Muscle layer of duodenum (tissue), 2 donors: Measurements from ENCODE around the gene LMO2.

ENCODE experiments used
- H3K27ac ChIP-seq: one replicate; pipeline ENCODE4 v1.7.0; 2013; ENCODE audit warnings: mild to moderate bottlenecking, low read length
- H3K27me3 ChIP-seq: one replicate; pipeline ENCODE4 v1.7.0; 2013; ENCODE audit warnings: low read depth, mild to moderate bottlenecking, control low read depth, low read length
- H3K36me3 ChIP-seq, 2 donors: one replicate each; pipeline ENCODE4 v1.7.0; 2013; ENCODE audit warnings: low read length in 2 of 2, control low read depth in 1 of 2, mild to moderate bottlenecking in 1 of 2; ENCODE audit not compliant: insufficient read depth in 2 of 2, control insufficient read depth in 1 of 2
- H3K4me1 ChIP-seq, 2 donors: one replicate each; pipeline ENCODE4 v1.7.0; 2013; ENCODE audit warnings: low read length in 2 of 2, mild to moderate bottlenecking in 2 of 2, control low read depth in 1 of 2, moderate library complexity in 1 of 2; ENCODE audit not compliant: insufficient read depth in 2 of 2, control insufficient read depth in 1 of 2
- H3K4me3 ChIP-seq, 2 donors: one replicate each; pipeline ENCODE4 v1.7.0; 2013; ENCODE audit warnings: low read length in 2 of 2, low read depth in 1 of 2, mild to moderate bottlenecking in 1 of 2
- H3K9me3 ChIP-seq, 2 donors: one replicate each; pipeline ENCODE4 v1.7.0; 2013; ENCODE audit warnings: low read length in 2 of 2, control low read depth in 1 of 2, mild to moderate bottlenecking in 1 of 2; ENCODE audit not compliant: control insufficient read depth in 1 of 2
- donor health status: healthy.

The LMO2 gene

GRCh38 chr11:33898957-33899356 is 7.1 kb upstream of the LMO2 start:
- H3K27ac ChIP-seq = peak overlapping the region; percentile 65
- no peaks in the 10 kb centered on the region for H3K27me3 ChIP-seq
- no peak overlapping the region for H3K4me3 ChIP-seq
- peaks cover 5% of the 10 kb centered on the region in 2 donors for H3K4me1 ChIP-seq
- no peaks in the 10 kb centered on the region for H3K36me3 ChIP-seq
- no peaks in the 10 kb centered on the region for H3K9me3 ChIP-seq

DNA sequence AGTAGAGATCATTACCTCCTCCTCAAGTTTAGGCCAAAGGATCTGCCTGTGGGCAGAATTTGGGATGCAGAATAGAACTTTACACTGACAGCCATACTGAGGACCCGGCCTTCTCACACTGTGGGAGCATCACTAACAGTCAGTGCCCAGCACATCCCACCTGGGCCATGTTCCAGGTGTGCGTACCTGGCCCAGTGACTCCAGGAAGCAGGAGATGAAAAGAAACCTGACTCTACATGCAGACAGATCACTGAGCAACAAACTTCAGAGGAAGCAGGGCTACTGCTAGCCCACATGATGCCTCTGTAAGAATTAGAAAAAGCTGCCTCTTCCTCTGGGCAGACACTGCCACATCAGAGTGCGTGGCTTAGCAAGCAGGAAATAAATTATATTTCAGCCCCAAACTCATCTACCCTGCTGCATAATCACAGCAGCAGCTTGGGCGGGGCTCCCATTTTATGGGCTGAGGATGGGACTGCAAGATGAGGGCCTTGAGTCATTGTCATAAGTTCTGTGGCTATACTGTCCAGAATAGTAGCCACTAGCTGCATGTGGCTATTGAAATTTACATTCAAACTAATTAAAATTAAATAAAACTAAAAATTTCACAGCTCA is 6.0 kb upstream of the LMO2 start:
- Histone ChIP-seq H3K4me3 (no peak overlapping the region), H3K9me3 (no peaks in the 10 kb centered on the region), H3K36me3 (no peaks in the 10 kb centered on the region), H3K4me1 (peaks cover 5% of the 10 kb centered on the region in 2 donors), H3K27ac (no peak overlapping the region), H3K27me3 (no peaks in the 10 kb centered on the region)

DNA sequence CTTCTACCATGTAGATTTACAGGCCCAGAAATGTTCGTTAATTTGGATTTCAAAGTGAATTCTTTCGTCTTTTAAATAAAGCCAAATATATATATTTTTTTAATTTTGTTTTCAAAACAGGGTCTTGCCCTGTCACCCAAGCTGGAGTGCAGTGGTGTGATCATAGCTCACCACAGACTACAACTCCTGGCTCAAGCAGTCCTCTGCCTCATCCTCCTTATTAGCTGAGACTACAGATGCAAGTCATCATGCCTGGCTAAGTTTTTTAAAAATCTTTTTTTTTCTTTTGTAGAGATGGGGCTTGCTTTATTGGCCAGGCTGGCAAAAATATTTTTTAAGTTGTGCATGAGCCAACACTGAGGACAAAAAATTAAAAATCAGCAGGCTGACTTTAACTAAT is 5.0 kb upstream of the LMO2 start:
- H3K27ac ChIP-seq = no peak overlapping the region
- peaks cover 5% of the 10 kb centered on the region in 2 donors for H3K4me1 ChIP-seq
- H3K4me3 ChIP-seq = no peak overlapping the region
- H3K36me3 ChIP-seq = no peaks in the 10 kb centered on the region
- no peaks in the 10 kb centered on the region for H3K27me3 ChIP-seq
- no peaks in the 10 kb centered on the region for H3K9me3 ChIP-seq

GRCh38 chr11:33895752-33896137 is 3.9 kb upstream of the LMO2 start:
- H3K36me3 ChIP-seq = no peaks in the 10 kb centered on the region
- H3K9me3 ChIP-seq = no peaks in the 10 kb centered on the region
- H3K27me3 ChIP-seq = no peaks in the 10 kb centered on the region
- H3K27ac ChIP-seq = no peak overlapping the region
- no peak overlapping the region for H3K4me3 ChIP-seq
- peaks cover 5% of the 10 kb centered on the region in 2 donors for H3K4me1 ChIP-seq

- Histone ChIP-seq H3K27me3 (no peaks in the 10 kb centered on the region), H3K9me3 (no peaks in the 10 kb centered on the region), H3K27ac (no peak overlapping the region), H3K4me3 (no peak overlapping the region), H3K4me1 (peaks cover 5% of the 10 kb centered on the region in 2 donors), H3K36me3 (no peaks in the 10 kb centered on the region)
These were observed 2.5 kb upstream of the LMO2 start for GRCh38 chr11:33894398-33894746.

DNA sequence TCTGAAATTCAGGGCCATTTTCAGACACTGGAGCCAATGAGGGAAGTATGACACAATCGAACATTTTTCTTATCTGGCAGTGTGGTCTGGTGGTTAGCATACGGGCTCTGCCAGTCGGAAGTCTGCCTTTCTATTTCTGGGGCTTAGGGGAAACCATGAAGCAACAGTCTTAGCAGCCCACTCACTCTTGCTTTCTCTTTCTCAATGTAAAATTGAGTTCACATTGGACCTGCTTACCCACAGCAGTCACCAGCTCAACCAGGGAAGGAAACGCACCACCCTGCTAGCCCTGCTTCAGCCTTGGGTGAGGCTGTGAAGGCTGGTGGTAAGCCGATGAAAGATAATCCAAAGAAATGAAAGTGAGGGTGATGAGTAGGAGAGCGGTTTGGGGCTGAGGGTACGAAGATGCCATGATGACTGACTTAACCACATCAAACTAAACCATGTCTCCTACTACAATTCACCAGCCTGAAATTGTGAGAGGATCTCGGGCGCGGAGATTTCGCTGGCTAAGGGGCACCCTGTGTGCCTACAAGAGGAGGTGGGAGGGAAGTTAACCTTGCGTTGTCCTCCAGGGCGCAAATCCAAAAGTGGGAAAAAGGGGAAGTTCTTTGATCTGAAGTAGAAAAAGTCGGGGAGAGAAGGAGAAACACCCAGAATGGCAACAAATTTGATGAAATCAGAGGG is 2.0 kb upstream of the LMO2 start:
- Histone ChIP-seq H3K27me3 (no peaks in the 10 kb centered on the region), H3K27ac (no peak overlapping the region), H3K4me3 (no peak overlapping the region), H3K4me1 (peaks cover 2 to 3% of the 10 kb centered on the region in 2 donors), H3K36me3 (no peaks in the 10 kb centered on the region), H3K9me3 (no peaks in the 10 kb centered on the region)

- H3K4me1 ChIP-seq = no peaks in the 10 kb centered on the region
- no peak overlapping the region for H3K4me3 ChIP-seq
- H3K36me3 ChIP-seq = no peaks in the 10 kb centered on the region
- no peaks in the 10 kb centered on the region for H3K27me3 ChIP-seq
- no peaks in the 10 kb centered on the region for H3K9me3 ChIP-seq
- no peak overlapping the region for H3K27ac ChIP-seq
These were observed 1.2 kb upstream of the LMO2 start for GRCh38 chr11:33892906-33893594.

GRCh38 chr11:33889821-33890378 is 2.0 kb downstream of the LMO2 start:
- Histone ChIP-seq H3K9me3 (no peaks in the 10 kb centered on the region), H3K36me3 (no peaks in the 10 kb centered on the region), H3K27ac (no peak overlapping the region), H3K27me3 (no peaks in the 10 kb centered on the region), H3K4me1 (no peaks in the 10 kb centered on the region), H3K4me3 (no peak overlapping the region)

GRCh38 chr11:33889296-33889695 is 2.6 kb downstream of the LMO2 start:
- no peaks in the 10 kb centered on the region for H3K4me1 ChIP-seq
- no peaks in the 10 kb centered on the region for H3K36me3 ChIP-seq
- H3K27me3 ChIP-seq = no peaks in the 10 kb centered on the region
- no peak overlapping the region for H3K4me3 ChIP-seq
- no peaks in the 10 kb centered on the region for H3K9me3 ChIP-seq
- no peak overlapping the region for H3K27ac ChIP-seq

DNA sequence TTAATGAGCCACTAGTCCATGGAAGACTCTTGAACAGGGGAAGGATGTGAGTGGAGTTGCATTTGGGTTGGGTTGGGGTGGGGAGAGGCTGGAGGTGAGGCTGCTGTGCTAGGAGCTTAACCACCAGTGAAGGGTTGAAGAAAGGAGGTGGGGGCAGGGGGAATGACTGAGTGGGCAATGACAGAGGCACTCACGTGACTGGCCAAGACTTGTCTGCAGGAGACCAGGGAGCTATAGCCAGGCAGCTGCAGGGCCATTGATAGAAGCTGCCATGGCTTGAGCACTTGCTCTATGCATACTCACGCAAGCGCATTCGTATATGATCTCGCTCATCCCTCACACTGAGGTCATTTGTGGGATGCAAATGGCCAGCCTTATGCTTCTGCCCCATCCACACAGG is 4.0 kb downstream of the LMO2 start:
- Histone ChIP-seq H3K4me1 (no peaks in the 10 kb centered on the region), H3K27ac (no peak overlapping the region), H3K9me3 (no peaks in the 10 kb centered on the region), H3K27me3 (no peaks in the 10 kb centered on the region), H3K4me3 (no peak overlapping the region), H3K36me3 (no peaks in the 10 kb centered on the region)

DNA sequence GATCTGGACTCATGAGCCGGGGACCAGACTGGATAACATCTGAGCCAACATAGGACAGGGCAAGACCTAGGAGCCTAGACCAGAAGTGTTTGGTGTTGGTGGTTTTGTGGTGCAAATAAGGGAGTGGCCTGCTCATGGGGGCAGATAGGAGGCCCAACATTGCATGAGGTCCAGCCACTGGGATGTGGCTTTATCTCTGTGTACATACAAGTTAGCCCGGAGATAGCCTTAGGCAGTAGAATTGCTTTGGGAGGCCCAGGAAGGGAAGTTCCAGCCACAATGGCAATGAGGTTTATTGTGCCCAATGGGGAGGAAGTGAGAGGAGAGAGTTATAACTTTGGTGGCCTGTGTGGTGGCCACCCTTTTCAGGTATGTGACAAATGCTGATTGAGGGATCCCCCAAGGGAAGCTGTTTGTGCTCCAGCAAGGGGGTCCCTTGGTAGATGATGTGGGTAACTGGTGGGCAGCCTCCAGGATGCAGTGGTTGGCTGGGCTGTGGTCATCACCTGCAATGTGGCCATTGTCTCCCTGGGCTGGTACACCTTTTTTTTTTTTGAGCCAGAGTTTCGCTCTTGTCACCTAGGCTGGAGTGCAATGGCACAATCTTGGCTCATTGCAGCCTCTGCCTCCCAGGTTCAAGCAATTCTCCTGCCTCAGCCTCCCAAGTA is 6.4 kb downstream of the LMO2 start:
- H3K36me3 ChIP-seq = no peaks in the 10 kb centered on the region
- no peak overlapping the region for H3K27ac ChIP-seq
- H3K4me3 ChIP-seq = no peak overlapping the region
- H3K9me3 ChIP-seq = no peaks in the 10 kb centered on the region
- no peaks in the 10 kb centered on the region for H3K4me1 ChIP-seq
- no peaks in the 10 kb centered on the region for H3K27me3 ChIP-seq
